Fibroblast of lung (primary cell): ENCODE results near the gene SLC52A1.

Experiments used
- EZH2 ChIP-seq: IDR thresholded peaks from 2 replicates; pipeline ENCODE4 v1.5.1; 2012; ENCODE audit warnings: low read length, control low read depth, mild to moderate bottlenecking; ENCODE audit errors: missing control alignments
- TF ChIP-seq, protein P1 (sequence below), 2 donors: IDR thresholded peaks in 1 of 2; conservative IDR thresholded peaks in 1 of 2; 1 replicate in 1 of 2; 2 replicates in 1 of 2; pipeline ENCODE4 v1.5.1; 2011 to 2012; ENCODE audit warnings: low read length in 2 of 2, control low read depth in 1 of 2, inconsistent platforms in 1 of 2, low read depth in 1 of 2, mild to moderate bottlenecking in 1 of 2

DNA sequence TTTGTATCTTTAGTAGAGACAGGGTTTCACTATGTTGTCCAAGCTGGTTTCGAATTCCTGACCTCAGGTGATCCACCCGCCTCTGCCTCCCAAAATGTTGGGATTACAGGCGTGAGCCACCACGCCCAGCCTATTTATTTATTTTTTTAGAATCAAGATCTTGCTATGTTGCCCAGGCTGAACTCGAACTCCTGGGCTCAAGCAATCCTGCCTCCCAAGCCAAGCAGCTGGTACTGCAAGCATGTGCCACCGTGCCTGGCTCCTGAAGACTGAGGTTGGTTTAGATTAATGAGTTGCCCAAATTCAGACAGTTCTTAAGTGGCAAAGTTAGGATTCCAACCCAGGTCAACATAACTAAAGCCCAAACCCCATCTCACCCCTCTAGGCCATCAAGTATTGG lies 7.9 kb downstream of the SLC52A1 start:
- TF ChIP-seq, protein P1, sequence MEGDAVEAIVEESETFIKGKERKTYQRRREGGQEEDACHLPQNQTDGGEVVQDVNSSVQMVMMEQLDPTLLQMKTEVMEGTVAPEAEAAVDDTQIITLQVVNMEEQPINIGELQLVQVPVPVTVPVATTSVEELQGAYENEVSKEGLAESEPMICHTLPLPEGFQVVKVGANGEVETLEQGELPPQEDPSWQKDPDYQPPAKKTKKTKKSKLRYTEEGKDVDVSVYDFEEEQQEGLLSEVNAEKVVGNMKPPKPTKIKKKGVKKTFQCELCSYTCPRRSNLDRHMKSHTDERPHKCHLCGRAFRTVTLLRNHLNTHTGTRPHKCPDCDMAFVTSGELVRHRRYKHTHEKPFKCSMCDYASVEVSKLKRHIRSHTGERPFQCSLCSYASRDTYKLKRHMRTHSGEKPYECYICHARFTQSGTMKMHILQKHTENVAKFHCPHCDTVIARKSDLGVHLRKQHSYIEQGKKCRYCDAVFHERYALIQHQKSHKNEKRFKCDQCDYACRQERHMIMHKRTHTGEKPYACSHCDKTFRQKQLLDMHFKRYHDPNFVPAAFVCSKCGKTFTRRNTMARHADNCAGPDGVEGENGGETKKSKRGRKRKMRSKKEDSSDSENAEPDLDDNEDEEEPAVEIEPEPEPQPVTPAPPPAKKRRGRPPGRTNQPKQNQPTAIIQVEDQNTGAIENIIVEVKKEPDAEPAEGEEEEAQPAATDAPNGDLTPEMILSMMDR (conservative IDR thresholded peaks at IDR 0.05 in 1 of 2, IDR thresholded peaks at IDR 0.05 in 1 of 2; ENCODE audit: low read depth in 1 of 2, low read length in 2 of 2), result no peak
- no peak for TF ChIP-seq EZH2
